IPS-18a (cell line): ENCODE data around the gene AGFG2.
"Not testable (repeated sequence)": the region's sequence is repeated elsewhere in the genome, so short reads cannot be mapped to it uniquely, and the experiment has no call there.

Experiments
- H3K27ac ChIP-seq: one replicate; pipeline ENCODE4 v1.5.1; 2013; ENCODE audit warnings: low read length
- H3K27me3 ChIP-seq: one replicate; pipeline ENCODE4 v1.6.1; 2013; ENCODE audit warnings: mild to moderate bottlenecking, low read length; ENCODE audit not compliant: control insufficient read depth, insufficient read depth
- H3K36me3 ChIP-seq: one replicate; pipeline ENCODE4 v1.6.1; 2013; ENCODE audit warnings: low read depth, low read length; ENCODE audit not compliant: control insufficient read depth
- H3K4me1 ChIP-seq: one replicate; pipeline ENCODE4 v1.6.1; 2013; ENCODE audit warnings: low read depth, low read length; ENCODE audit not compliant: control insufficient read depth
- H3K4me3 ChIP-seq: one replicate; pipeline ENCODE4 v1.5.1; 2013; ENCODE audit warnings: low read length
- H3K9ac ChIP-seq: one replicate; pipeline ENCODE4 v1.6.1; 2013; ENCODE audit warnings: mild to moderate bottlenecking, low read length, moderate library complexity
- H3K9me3 ChIP-seq: one replicate; pipeline ENCODE4 v1.6.1; 2013; ENCODE audit warnings: low read depth, low read length; ENCODE audit not compliant: control insufficient read depth

Gene AGFG2

DNA sequence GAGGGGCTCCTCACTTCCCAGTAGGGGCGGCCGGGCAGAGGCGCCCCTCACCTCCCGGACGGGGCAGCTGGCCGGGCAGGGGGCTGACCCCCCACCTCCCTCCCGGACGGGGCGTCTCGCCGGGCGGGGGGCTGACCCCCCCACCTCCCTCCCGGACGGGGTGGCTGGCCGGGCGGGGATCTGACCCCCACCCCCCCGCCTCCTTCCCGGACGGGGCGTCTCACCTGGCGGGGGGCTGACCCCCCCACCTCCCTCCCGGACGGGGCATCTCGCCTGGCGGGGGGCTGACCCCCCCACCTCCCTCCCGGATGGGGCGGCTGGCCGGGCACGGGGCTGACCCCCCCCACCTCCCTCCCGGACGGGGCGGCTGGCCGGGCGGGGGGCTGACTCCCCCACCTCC is 15.8 kb upstream of the AGFG2 start:
- not testable (repeated sequence) for H3K27ac ChIP-seq, H3K36me3 ChIP-seq, H3K4me3 ChIP-seq, H3K9ac ChIP-seq, H3K9me3 ChIP-seq, H3K27me3 ChIP-seq, H3K4me1 ChIP-seq

DNA sequence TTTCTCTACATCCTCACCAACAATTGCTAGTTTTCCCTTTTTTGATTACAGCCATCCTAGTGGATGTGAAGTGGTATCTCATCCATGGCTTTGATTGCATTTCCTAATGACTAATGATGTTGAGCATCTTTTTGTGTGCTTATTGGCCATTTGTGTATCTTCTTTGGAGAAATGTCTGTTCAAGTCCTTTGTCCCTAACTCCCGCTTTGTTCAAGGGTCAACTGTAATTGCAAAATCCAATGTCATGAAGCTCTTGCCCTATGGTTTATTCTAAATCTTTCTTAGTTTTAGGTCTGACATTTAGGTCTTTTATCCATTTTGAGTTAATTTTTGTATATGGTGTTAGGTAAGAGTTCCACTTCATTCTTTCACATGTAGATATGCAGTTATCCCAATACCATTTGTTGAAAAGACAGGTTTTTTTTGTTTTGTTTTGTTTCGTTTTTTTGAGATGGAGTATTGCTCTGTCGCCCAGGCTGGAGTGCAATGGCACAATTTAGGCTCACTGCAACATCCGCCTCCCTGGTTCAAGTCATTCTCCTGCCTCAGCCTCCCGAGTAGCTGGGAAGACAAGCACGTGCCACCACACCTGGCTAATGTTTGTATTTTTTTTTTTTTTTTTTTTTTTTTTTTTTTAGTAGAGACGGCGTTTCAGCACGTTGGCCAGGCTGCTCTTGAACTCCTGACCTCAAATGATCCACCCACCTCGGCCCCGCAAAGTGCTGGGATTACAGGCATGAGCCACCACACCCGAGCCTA is 10.7 kb upstream of the AGFG2 start:
- not testable (repeated sequence) for H3K27me3 ChIP-seq, H3K9me3 ChIP-seq, H3K9ac ChIP-seq, H3K4me3 ChIP-seq, H3K27ac ChIP-seq, H3K4me1 ChIP-seq, H3K36me3 ChIP-seq

DNA sequence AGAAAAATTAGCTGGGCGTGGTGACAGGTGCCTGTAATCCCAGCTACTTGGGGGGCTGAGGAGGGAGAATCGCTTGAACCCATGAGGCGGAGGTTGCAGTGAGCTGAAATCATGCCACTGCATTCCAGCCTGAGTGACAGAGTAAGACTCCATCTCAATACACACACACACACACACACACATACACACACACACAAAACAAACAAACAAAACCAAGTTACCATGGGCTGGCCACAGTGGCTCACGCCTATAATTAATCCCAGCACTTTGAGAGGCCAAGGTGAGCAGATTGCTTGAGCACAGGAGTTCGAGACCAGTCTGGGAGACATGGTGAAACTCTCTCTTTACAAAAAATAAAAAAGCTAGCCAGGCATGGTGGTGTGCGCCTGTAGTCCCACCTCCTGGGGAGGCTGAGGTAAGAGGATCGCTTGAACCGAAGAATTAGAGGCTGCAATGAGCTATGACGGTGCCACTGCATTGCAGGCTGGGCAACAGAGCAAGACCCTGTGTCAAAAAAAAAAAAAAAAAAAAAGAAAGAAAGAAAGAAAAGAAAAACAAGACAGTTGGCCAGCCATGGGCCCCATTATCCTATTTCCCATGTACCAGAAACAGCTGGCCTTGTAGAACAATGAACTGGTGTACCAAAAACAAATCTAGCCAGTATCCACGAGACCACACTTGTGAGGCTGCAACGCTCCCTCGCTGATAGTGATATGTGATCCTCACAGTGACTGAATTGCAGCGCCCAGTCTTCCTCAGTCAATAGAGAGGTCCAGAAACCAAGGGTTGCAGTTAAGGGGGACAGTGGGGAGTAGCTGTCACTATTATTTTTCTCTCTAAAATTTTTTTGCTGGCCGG is 6.6 kb upstream of the AGFG2 start:
- Histone ChIP-seq H3K36me3 (no peaks in the 10 kb centered on the region), H3K27me3 (no peaks in the 10 kb centered on the region), H3K9me3 (no peaks in the 10 kb centered on the region), H3K4me1 (no peaks in the 10 kb centered on the region), H3K27ac (no peak overlapping the region), H3K9ac (no peak overlapping the region), H3K4me3 (no peak overlapping the region)

DNA sequence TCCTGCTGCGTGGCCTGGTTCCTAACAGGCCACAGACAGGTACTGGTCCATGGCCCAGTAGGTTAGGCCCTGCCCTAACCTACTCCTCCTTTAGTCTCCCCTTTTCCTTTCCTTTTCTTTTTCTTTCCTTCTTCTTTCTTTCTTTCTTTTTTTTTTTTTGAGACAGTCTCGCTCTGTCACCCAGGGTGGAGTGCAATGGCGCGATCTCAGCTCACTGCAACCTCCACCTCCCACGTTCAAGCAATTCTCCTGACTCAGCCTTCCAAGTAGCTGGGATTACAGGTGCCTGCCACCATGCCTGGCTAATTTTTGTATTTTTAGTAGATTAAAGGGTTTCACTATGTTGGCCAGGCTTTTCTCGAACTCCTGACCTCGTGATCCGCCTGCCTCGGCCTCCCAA is 3.0 kb upstream of the AGFG2 start:
- not testable (repeated sequence) for H3K9ac ChIP-seq, H3K27ac ChIP-seq

DNA sequence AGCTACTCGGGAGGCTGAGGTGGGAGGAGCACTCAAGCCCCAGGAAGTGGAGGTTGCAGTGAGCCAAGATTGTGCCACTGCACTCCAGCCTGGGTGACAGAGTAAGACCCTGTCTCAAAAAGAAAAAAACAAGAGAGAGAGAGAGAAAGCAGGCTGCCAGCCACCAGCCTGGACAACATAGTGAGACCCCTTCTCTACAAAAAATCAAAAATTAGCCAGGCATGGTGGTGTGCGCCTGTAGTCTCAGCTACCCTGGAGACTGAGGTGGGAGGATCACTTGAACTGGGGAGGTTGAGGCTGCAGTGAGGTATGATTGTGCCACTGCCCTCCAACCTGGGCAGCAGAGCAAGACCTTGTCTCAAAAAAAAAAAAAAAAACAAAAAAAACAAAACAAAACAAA is 2.3 kb upstream of the AGFG2 start:
- H3K36me3 ChIP-seq, H3K27ac ChIP-seq, H3K9ac ChIP-seq, H3K9me3 ChIP-seq, H3K4me3 ChIP-seq: not testable (repeated sequence)
- H3K4me1 ChIP-seq, result peaks cover 12% of the 10 kb centered on the region
- peaks cover 14% of the 10 kb centered on the region for H3K27me3 ChIP-seq

More for the DNA sequence above, 3.0 kb upstream of the AGFG2 start:
- not testable (repeated sequence) for H3K36me3 ChIP-seq, H3K4me1 ChIP-seq, H3K4me3 ChIP-seq, H3K9me3 ChIP-seq
- H3K27me3 ChIP-seq, result peaks cover 14% of the 10 kb centered on the region

DNA sequence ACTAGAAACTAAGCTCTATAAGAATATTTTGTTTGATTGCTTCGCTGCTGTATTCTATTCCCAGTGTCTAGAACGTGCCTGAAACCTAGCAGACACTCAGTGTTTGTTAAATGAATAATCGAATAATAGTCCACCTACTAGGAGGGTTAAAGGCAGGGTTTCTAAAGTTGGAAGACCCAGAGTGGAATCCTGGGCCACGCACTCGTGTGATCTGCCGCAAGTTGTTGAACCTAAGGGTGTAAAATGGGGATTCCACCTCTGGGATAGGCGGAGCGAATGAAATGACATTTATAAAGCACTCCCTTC is 702 bp upstream of the AGFG2 start:
- Histone ChIP-seq H3K9ac (no peak overlapping the region), H3K9me3 (no peaks in the 10 kb centered on the region), H3K4me3 (peak overlapping the region; percentile 73), H3K4me1 (peaks cover 15% of the 10 kb centered on the region), H3K36me3 (no peaks in the 10 kb centered on the region), H3K27ac (no peak overlapping the region), H3K27me3 (peaks cover 14% of the 10 kb centered on the region)

DNA sequence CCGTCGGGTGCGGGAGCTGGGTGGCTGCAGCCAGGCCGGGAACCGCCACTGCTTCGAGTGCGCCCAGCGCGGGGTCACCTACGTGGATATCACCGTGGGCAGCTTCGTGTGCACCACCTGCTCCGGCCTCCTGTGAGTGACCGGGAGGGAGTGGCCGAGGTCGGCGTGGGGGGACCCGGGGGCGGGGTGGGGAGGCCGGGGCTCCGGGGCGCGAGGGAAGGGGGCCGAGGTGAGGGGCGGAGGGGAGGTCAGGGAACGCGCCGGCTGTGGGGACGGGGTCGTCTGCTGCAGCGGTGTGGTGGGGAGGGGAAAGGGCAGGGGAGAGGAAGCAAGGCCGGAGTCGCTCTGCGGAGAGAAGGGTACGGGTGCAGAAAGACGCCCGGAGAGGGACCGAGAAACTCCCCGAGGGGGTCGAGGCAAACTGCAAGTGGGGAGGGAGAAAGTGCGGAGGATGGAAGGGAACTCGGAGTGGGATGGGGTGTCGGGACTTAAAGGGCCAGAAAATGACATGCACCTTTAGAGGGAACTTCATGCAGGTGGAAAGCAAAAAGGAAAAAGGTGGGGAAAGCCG is 518 bp downstream of the AGFG2 start:
- Histone ChIP-seq H3K4me1 (peaks cover 26% of the 10 kb centered on the region), H3K4me3 (peak overlapping the region; percentile 75), H3K27ac (no peak overlapping the region), H3K36me3 (no peaks in the 10 kb centered on the region), H3K9me3 (no peaks in the 10 kb centered on the region), H3K9ac (no peak overlapping the region), H3K27me3 (peaks cover 14% of the 10 kb centered on the region)

DNA sequence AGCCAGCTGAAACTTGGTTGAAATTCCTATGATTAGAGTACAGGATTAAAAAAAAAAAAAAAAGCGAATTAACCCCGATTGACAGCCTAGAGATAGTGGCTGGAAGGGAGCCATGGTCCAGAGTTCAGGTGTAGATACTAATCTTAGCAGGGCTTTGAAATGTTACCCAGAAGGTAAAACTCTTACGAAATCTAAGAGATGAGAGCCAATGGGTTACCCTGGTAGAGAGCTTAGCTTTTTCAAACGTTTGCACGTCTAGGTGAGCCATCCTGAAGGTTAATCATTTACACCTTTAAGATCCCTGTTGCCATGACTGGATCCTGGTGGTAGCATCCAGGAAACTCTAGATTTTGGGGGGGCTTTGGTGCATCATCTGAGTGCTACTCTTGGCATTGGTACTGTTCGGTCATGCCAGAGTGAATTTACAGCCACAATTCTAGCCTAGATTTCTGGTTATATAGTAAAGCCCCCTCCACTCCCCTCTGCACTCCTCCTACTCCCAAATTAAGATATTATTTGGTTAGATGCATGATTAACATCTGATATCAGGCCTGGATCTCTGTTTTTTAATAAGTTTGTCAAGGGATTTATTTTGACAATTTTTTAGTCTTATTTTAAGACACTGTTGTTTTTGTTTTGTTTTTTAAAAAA is 1.2 kb downstream of the AGFG2 start:
- Histone ChIP-seq H3K36me3 (no peaks in the 10 kb centered on the region), H3K27me3 (peaks cover 14% of the 10 kb centered on the region), H3K9ac (no peak overlapping the region), H3K4me3 (peak overlapping the region; percentile 75), H3K9me3 (no peaks in the 10 kb centered on the region), H3K27ac (no peak overlapping the region), H3K4me1 (peaks cover 32% of the 10 kb centered on the region)

DNA sequence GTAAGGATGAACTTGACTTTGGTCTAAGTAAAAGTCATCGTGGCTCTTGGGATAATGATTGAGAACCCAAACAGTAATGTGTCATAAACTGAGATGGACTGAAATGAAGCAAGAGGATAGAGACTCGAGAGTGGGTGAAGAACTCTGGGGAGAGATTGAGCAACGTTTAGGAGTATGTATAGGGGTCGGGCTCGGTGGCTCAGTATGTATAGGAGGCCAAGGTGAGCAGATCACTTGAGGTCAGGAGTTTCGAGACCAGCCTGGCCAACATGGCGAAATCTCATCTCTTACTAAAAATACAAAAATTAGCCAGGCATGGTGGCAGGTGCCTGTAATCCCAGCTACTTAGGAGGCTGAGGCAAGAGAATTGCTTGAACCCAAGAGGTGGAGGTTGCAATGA is 2.3 kb downstream of the AGFG2 start:
- Histone ChIP-seq H3K4me1 (peaks cover 43% of the 10 kb centered on the region), H3K4me3 (peak overlapping the region; percentile 17), H3K27me3 (peaks cover 14% of the 10 kb centered on the region)
- not testable (repeated sequence) for H3K9ac ChIP-seq, H3K36me3 ChIP-seq, H3K27ac ChIP-seq, H3K9me3 ChIP-seq

DNA sequence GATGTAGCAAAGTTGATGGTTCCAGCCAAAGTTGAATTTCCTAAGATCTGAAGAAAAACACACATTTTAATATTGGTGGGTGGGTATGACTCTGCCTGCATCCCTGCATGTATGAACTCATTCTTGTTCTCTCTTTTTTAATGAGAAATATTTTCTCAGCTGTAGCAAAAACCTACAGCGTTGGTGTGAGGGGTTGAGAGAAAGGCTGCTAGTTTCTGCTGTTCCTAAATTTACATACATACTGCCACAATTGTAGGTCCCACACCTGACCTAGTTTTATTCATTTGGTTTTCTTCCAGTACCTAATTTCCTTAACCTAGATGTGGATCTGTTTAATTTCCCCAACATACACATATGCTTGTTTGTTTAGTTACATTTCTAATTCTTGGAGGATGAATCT is 4.6 kb downstream of the AGFG2 start:
- Histone ChIP-seq H3K36me3 (no peaks in the 10 kb centered on the region), H3K4me1 (peaks cover 43% of the 10 kb centered on the region), H3K4me3 (no peak overlapping the region), H3K9me3 (no peaks in the 10 kb centered on the region), H3K27me3 (peaks cover 14% of the 10 kb centered on the region), H3K27ac (no peak overlapping the region), H3K9ac (no peak overlapping the region)

DNA sequence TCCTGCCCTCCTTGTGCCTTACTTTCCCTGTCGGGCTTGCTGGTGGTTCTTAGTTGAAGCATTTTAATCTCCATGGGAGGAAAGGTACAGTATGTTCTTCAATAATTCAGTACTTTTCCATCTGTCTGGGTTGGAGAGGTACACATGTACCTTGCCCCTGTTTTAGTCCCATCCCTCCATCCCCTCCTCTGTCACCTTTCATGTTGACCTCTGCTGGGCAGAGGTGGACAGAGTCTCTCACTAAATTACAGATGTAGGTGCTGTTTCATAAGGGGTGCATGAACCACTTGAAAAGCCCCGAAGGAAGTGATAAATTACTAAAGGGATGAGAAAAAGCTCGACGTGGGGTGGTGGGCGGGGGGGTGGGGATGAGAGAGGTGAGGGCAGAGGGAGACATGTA is 5.4 kb downstream of the AGFG2 start:
- no peak overlapping the region for H3K9ac ChIP-seq
- H3K27me3 ChIP-seq, result peaks cover 14% of the 10 kb centered on the region
- H3K36me3 ChIP-seq, result no peaks in the 10 kb centered on the region
- H3K4me1 ChIP-seq, result peaks cover 43% of the 10 kb centered on the region
- H3K27ac ChIP-seq, result no peak overlapping the region
- no peaks in the 10 kb centered on the region for H3K9me3 ChIP-seq
- no peak overlapping the region for H3K4me3 ChIP-seq
